ENCODE data around the gene WNT5A.

GRCh38 chr3:55442861-55443260 is 44.2 kb downstream of the WNT5A start:
- TF ChIP-seq CTCF (IDR thresholded peaks at IDR 0.05; ENCODE audit: low read length): no peak
- no peak for TF ChIP-seq EZH2 (IDR thresholded peaks at IDR 0.05; ENCODE audit: borderline replicate concordance, low read length)

All from OCI-LY1 (cell line).